ENCODE data around the gene GAGE13.
"Not testable (repeated sequence)": the region's sequence is repeated elsewhere in the genome, so short reads cannot be mapped to it uniquely, and the experiment has no call there.

Gene GAGE13

GRCh38 chrX:49331841-49332240, 459 bp downstream of the GAGE13 start:
- not testable (repeated sequence) for DNase-seq (ENCODE audit: low read depth); H3K9me3 ChIP-seq (ENCODE audit: control insufficient read depth, low read length); H3K4me1 ChIP-seq (ENCODE audit: control insufficient read depth, insufficient read depth, low read length); H3K4me3 ChIP-seq (ENCODE audit: low read length); H3K27me3 ChIP-seq (replicated peaks; ENCODE audit: control insufficient read depth, insufficient read depth, low read length); H3K36me3 ChIP-seq (ENCODE audit: control insufficient read depth, insufficient read depth, low read length, severe bottlenecking); H3K9ac ChIP-seq (ENCODE audit: low read length)

GRCh38 chrX:49341449-49341848, 10.1 kb downstream of the GAGE13 start:
- not testable (repeated sequence) for H3K9me3 ChIP-seq (ENCODE audit: control insufficient read depth, low read length); H3K9ac ChIP-seq (ENCODE audit: low read length); H3K27me3 ChIP-seq (replicated peaks; ENCODE audit: control insufficient read depth, insufficient read depth, low read length); H3K4me3 ChIP-seq (ENCODE audit: low read length); H3K36me3 ChIP-seq (ENCODE audit: control insufficient read depth, insufficient read depth, low read length, severe bottlenecking); H3K4me1 ChIP-seq (ENCODE audit: control insufficient read depth, insufficient read depth, low read length); DNase-seq (ENCODE audit: low read depth)

- H3K4me1 ChIP-seq (ENCODE audit: control insufficient read depth, insufficient read depth, low read length); H3K9ac ChIP-seq (ENCODE audit: low read length); H3K36me3 ChIP-seq (ENCODE audit: control insufficient read depth, insufficient read depth, low read length, severe bottlenecking); H3K27me3 ChIP-seq (replicated peaks; ENCODE audit: control insufficient read depth, insufficient read depth, low read length); DNase-seq (ENCODE audit: low read depth); H3K9me3 ChIP-seq (ENCODE audit: control insufficient read depth, low read length); H3K4me3 ChIP-seq (ENCODE audit: low read length): not testable (repeated sequence)
Observed at GRCh38 chrX:49344496-49345175, 13.3 kb downstream of the GAGE13 start.

GRCh38 chrX:49345402-49345801, 14.0 kb downstream of the GAGE13 start:
- not testable (repeated sequence) for DNase-seq (ENCODE audit: low read depth); H3K4me1 ChIP-seq (ENCODE audit: control insufficient read depth, insufficient read depth, low read length); H3K36me3 ChIP-seq (ENCODE audit: control insufficient read depth, insufficient read depth, low read length, severe bottlenecking); H3K4me3 ChIP-seq (ENCODE audit: low read length); H3K9ac ChIP-seq (ENCODE audit: low read length); H3K27me3 ChIP-seq (replicated peaks; ENCODE audit: control insufficient read depth, insufficient read depth, low read length); H3K9me3 ChIP-seq (ENCODE audit: control insufficient read depth, low read length)

GRCh38 chrX:49346150-49346549, 14.8 kb downstream of the GAGE13 start:
- H3K4me1 ChIP-seq (ENCODE audit: control insufficient read depth, insufficient read depth, low read length); H3K9me3 ChIP-seq (ENCODE audit: control insufficient read depth, low read length); DNase-seq (ENCODE audit: low read depth); H3K27me3 ChIP-seq (replicated peaks; ENCODE audit: control insufficient read depth, insufficient read depth, low read length); H3K4me3 ChIP-seq (ENCODE audit: low read length); H3K36me3 ChIP-seq (ENCODE audit: control insufficient read depth, insufficient read depth, low read length, severe bottlenecking); H3K9ac ChIP-seq (ENCODE audit: low read length): not testable (repeated sequence)
